Stimulated activated CD4-positive, alpha-beta T cell treated with anti-CD3 and anti-CD28 coated beads, Interleukin-12 subunit alpha, Interleukin-12 subunit beta, amount 100 ng/mL, for 4 hours (primary cell): Measurements from ENCODE around the gene PDE4D.

Experiments used
- DNase-seq: peaks from one replicate; pipeline ENCODE4 v3.0.0-alpha.2; 2020

PDE4D gene

GRCh38 chr5:59054963-59055528 lies 838.5 kb downstream of the PDE4D start:
- no peak for DNase-seq

GRCh38 chr5:59051951-59052350 lies 841.6 kb downstream of the PDE4D start:
- DNase-seq = no peak

GRCh38 chr5:59049095-59049494 lies 844.4 kb downstream of the PDE4D start:
- no peak for DNase-seq

- no peak for DNase-seq
Observed at GRCh38 chr5:59042201-59043055, 851.1 kb downstream of the PDE4D start.

GRCh38 chr5:59041355-59041754 lies 852.2 kb downstream of the PDE4D start:
- no peak for DNase-seq

GRCh38 chr5:59040804-59041201 lies 852.7 kb downstream of the PDE4D start:
- no peak for DNase-seq

- DNase-seq = no peak
Observed at GRCh38 chr5:59040024-59040803, 853.3 kb downstream of the PDE4D start.

GRCh38 chr5:59039296-59040023 lies 854.1 kb downstream of the PDE4D start:
- peak; percentile 78 for DNase-seq

GRCh38 chr5:59038798-59039295 lies 854.7 kb downstream of the PDE4D start:
- no peak for DNase-seq

GRCh38 chr5:59037941-59038797 lies 855.4 kb downstream of the PDE4D start:
- DNase-seq = no peak

GRCh38 chr5:59037453-59037852 lies 856.1 kb downstream of the PDE4D start:
- DNase-seq = no peak

GRCh38 chr5:59037041-59037440 lies 856.5 kb downstream of the PDE4D start:
- no peak for DNase-seq

- DNase-seq = peak; percentile 12
Observed at GRCh38 chr5:59036274-59036961, 857.1 kb downstream of the PDE4D start.

GRCh38 chr5:59035681-59036080 lies 857.8 kb downstream of the PDE4D start:
- DNase-seq = no peak

GRCh38 chr5:59034498-59035186 lies 858.9 kb downstream of the PDE4D start:
- DNase-seq = no peak

- DNase-seq = no peak
Observed at GRCh38 chr5:59027145-59027907, 866.2 kb downstream of the PDE4D start.

GRCh38 chr5:59025734-59026133 lies 867.8 kb downstream of the PDE4D start:
- DNase-seq = no peak

- no peak for DNase-seq
Observed at GRCh38 chr5:59021837-59022514, 871.5 kb downstream of the PDE4D start.

- no peak for DNase-seq
Observed at GRCh38 chr5:59021286-59021673, 872.2 kb downstream of the PDE4D start.
